Measurements from ENCODE around the gene MEGF8. TPM values are rescaled to one million over a fixed set of nuclear protein-coding genes. Genes with fewer than 3 reads are reported as not detected.

The MEGF8 gene
- total RNA-seq, 1 donor from 2014 or later = 72.8 TPM

DNA sequence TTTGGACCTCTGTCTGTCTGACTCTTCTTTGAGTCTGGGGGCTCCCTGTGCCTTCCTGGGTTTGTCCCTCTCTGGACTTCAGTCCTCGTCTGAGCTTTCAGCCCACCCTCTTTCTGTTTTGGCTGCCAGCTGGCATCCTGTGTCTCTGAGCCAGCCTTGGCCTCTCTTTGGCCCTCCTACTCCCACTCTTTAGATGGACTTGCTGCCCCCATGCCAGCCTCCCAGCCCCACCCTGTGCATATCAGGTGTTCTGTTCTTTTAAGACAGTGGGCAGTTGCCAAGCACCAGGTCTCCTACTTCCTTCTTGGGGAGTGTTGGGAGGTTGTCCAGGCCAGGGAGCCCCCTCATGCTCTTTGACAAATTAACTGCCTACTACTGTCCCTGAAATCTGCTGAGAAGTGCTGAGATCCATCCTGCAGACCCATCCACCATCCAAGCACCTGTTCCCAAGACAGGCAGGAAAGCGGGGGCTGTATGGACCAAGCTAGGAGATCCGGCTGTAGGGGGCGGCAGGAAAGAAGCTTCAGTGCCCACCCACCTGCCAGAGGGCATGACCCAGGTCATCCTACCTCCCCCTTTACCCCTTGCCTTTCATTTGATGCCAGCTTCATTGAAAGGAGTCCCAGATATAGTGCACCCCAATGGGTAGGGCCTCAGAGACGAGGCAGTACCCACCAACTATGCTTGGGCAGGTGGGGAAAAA lies 46.8 kb upstream of the MEGF8 start:
- peaks cover 28% of the 10 kb centered on the region for H3K4me1 Mint-ChIP-seq (ENCODE audit: low read depth, unreplicated experiment)
- H3K4me3 Mint-ChIP-seq (ENCODE audit: unreplicated experiment) = peak overlapping the region; percentile 97
- no peak for DNase-seq
- H3K9me3 Mint-ChIP-seq (ENCODE audit: unreplicated experiment) = peaks cover 16% of the 10 kb centered on the region
- H3K36me3 Mint-ChIP-seq (ENCODE audit: unreplicated experiment) = no peaks in the 10 kb centered on the region
- peaks cover 17% of the 10 kb centered on the region for H3K27me3 Mint-ChIP-seq (ENCODE audit: unreplicated experiment)
- H3K27ac Mint-ChIP-seq (ENCODE audit: unreplicated experiment) = peak overlapping the region; percentile 97
- no peak for TF ChIP-seq CTCF (IDR thresholded peaks at IDR 0.05; ENCODE audit: partially characterized antibody, unreplicated experiment)

DNA sequence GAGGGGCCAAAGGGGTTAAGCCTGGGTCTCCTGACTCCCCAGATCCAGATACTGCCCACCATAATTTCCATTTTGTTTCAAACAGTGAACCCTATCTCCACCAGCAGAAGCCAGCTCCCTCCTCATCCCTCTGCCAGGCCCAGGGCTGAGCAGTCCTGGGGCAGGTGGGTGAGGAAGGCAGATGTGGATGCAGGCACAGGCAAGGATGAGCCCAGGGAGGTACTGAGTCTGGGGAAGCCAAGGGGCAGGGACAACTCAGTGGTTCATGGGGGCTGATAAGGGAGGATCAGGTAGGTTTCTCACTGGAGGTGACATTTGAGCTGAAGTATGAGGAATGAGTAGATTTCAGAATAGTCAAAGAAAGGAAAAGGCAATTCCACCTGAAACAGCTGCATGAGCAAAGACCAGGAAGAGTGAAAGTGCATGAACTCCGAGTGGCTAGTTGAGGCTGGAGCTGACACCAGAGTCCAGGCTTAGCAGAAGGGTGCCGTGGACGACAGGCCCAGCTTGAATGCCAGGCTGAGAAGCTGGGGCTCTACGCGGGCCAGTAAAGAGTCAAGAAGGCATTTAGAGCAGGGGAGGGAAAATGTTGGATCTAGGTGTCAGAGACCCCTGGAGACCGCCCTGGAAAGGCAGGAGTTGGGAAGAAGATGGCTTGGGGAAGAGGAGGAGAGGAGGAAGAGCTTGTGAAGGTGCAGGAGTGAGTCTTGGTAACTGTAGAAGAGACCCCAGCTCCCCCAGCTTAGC lies 46.1 kb upstream of the MEGF8 start:
- peaks cover 17% of the 10 kb centered on the region for H3K27me3 Mint-ChIP-seq (ENCODE audit: unreplicated experiment)
- peak overlapping the region; percentile 97 for H3K27ac Mint-ChIP-seq (ENCODE audit: unreplicated experiment)
- peaks cover 28% of the 10 kb centered on the region for H3K4me1 Mint-ChIP-seq (ENCODE audit: low read depth, unreplicated experiment)

DNA sequence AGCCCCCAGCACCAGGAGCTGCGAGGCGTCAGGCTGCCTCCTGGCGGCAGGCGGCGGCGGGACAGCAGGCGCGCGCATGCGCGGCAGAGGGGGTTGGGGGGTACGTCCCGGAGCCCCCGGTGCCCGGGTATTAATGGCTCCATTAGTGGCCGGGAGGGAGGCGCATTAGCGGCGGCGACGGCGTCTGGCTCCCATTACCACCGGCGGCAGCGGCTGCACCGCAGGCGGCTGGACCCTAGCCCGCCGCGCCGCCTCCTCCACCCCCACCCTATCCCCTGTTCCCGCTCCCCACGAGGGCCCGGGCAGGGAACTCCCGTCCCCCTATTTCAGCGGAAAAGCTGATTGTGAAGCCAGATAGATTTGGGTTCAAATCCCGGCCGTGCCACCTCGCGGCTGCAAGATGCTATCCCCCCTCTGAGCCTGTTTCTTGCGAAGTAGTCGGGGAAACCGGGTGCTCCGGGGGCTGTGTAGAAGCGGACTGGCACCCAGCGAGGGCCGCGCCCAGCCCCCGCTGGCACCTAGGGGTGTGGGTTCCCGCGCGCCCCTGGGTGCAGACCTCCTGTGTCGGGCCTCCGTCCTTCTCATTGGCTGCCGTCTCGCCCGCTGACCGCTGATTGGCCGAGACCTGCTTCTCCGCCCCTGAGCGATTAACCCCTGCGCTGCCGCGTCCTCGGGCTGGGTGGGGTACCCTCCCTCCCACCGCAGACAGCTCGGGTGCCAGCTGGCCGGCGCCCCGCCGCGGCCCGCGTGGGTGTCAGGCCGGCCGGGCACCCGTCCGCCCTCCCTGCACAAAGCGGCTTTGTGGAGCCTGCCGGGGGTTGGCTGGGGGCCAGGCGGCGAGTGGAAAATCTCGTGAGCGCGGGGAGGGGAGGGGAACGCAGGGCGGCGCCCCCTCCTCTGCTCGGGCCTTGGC lies 45.3 kb upstream of the MEGF8 start:
- peaks cover 19% of the 10 kb centered on the region for H3K9me3 Mint-ChIP-seq (ENCODE audit: unreplicated experiment)
- TF ChIP-seq CTCF (IDR thresholded peaks at IDR 0.05; ENCODE audit: partially characterized antibody, unreplicated experiment) = peak; percentile 96
- peak; percentile 95 for DNase-seq
- no peaks in the 10 kb centered on the region for H3K36me3 Mint-ChIP-seq (ENCODE audit: unreplicated experiment)
- peak overlapping the region; percentile 97 for H3K4me3 Mint-ChIP-seq (ENCODE audit: unreplicated experiment)
- peak overlapping the region; percentile 97 for H3K27ac Mint-ChIP-seq (ENCODE audit: unreplicated experiment)
- H3K4me1 Mint-ChIP-seq (ENCODE audit: low read depth, unreplicated experiment) = peaks cover 22% of the 10 kb centered on the region
- H3K27me3 Mint-ChIP-seq (ENCODE audit: unreplicated experiment) = peaks cover 22% of the 10 kb centered on the region

More for the DNA sequence above, 46.1 kb upstream of the MEGF8 start:
- Mint-ChIP-seq H3K4me3 (ENCODE audit: unreplicated experiment) (peak overlapping the region; percentile 97), H3K9me3 (ENCODE audit: unreplicated experiment) (peaks cover 16% of the 10 kb centered on the region), H3K36me3 (ENCODE audit: unreplicated experiment) (no peaks in the 10 kb centered on the region)
- TF ChIP-seq CTCF (IDR thresholded peaks at IDR 0.05; ENCODE audit: partially characterized antibody, unreplicated experiment) = no peak
- DNase-seq = no peak

GRCh38 chr19:42280815-42281145 lies 44.7 kb upstream of the MEGF8 start:
- no peak for DNase-seq

More at GRCh38 chr19:42280815-42281145, 44.7 kb upstream of the MEGF8 start:
- no peak overlapping the region for H3K27ac Mint-ChIP-seq (ENCODE audit: unreplicated experiment)
- no peaks in the 10 kb centered on the region for H3K36me3 Mint-ChIP-seq (ENCODE audit: unreplicated experiment)
- peaks cover 22% of the 10 kb centered on the region for H3K4me1 Mint-ChIP-seq (ENCODE audit: low read depth, unreplicated experiment)
- H3K27me3 Mint-ChIP-seq (ENCODE audit: unreplicated experiment) = peaks cover 22% of the 10 kb centered on the region
- H3K9me3 Mint-ChIP-seq (ENCODE audit: unreplicated experiment) = peaks cover 17% of the 10 kb centered on the region
- TF ChIP-seq CTCF (IDR thresholded peaks at IDR 0.05; ENCODE audit: partially characterized antibody, unreplicated experiment) = no peak
- H3K4me3 Mint-ChIP-seq (ENCODE audit: unreplicated experiment) = no peak overlapping the region
